IMR-90 (cell line): ENCODE results near the gene NAPEPLD. TPM values are rescaled to one million over a fixed set of nuclear protein-coding genes. Genes with fewer than 3 reads are reported as not detected.

Experiments used
- ATAC-seq: fragments of 200-7000 bp; cut with Tn5 transposase; 2 replicates; pipeline ENCODE4 v1.9.1; 2020; ENCODE audit warnings: low read depth, mild to moderate bottlenecking, moderate library complexity
- BruUV-seq: library from RNA; stranded (reverse); fragments of 400-500 nt; replicated peaks from 2 replicates; lab custom pipeline; 2021; lab: Mats Ljungman, UMichigan
- CTCF ChIA-PET: fragments of 300-600 bp; formaldehyde crosslinking; extraction: SDS; loops from one replicate; lab custom pipeline; 2021; ENCODE audit warnings: antibody characterized with exemption; lab: Yijun Ruan, JAX
- POLR2A ChIA-PET: fragments of 300-600 bp; sonication (Branson Sonifier 250); formaldehyde crosslinking; loops from one replicate; lab custom pipeline; 2022; ENCODE audit warnings: antibody characterized with exemption; ENCODE audit not compliant: unreplicated experiment; lab: Charles Lee
- DNase-seq: peaks from one replicate; pipeline ENCODE4 v3.0.0; 2013
- H2AFZ ChIP-seq: replicated peaks from 2 replicates; pipeline ENCODE3; 2013; ENCODE audit warnings: low read length, mild to moderate bottlenecking; ENCODE audit not compliant: poor library complexity
- H2AK5ac ChIP-seq: 2 replicates; pipeline ENCODE4 v1.6.1; 2013; ENCODE audit warnings: low read depth, low read length, inconsistent platforms
- H2AK9ac ChIP-seq: replicated peaks from 2 replicates; pipeline ENCODE3; 2013; ENCODE audit warnings: mild to moderate bottlenecking, low read depth, low read length, moderate library complexity; ENCODE audit not compliant: poor library complexity
- H2BK120ac ChIP-seq: 2 replicates; pipeline ENCODE4 v1.6.1; 2013; ENCODE audit warnings: low read depth, low read length, inconsistent platforms
- H2BK15ac ChIP-seq: 3 replicates; pipeline ENCODE4 v1.6.1; 2013; ENCODE audit warnings: low read depth, low read length, inconsistent platforms
- H2BK20ac ChIP-seq: 2 replicates; pipeline ENCODE4 v1.6.1; 2013; ENCODE audit warnings: low read depth, mild to moderate bottlenecking, inconsistent platforms, low read length, moderate library complexity
- H2BK5ac ChIP-seq: 2 replicates; pipeline ENCODE4 v1.6.1; 2013; ENCODE audit warnings: mild to moderate bottlenecking, low read depth, low read length, inconsistent platforms; ENCODE audit not compliant: poor library complexity, severe bottlenecking
- H3K14ac ChIP-seq: replicated peaks from 2 replicates; pipeline ENCODE4 v1.6.1; 2013; ENCODE audit warnings: low read depth, low read length, inconsistent platforms
- H3K18ac ChIP-seq: 2 replicates; pipeline ENCODE4 v1.6.1; 2013; ENCODE audit warnings: low read depth, low read length, control low read depth
- H3K23ac ChIP-seq: 2 replicates; pipeline ENCODE4 v1.6.1; 2013; ENCODE audit warnings: low read depth, low read length, inconsistent platforms
- H3K27ac ChIP-seq: 2 replicates; pipeline ENCODE4 v1.5.1; 2013; ENCODE audit warnings: mild to moderate bottlenecking, control low read depth, low read length; ENCODE audit not compliant: insufficient read depth
- H3K27me3 ChIP-seq: 2 replicates; pipeline ENCODE4 v1.6.1; 2013; ENCODE audit warnings: low read length; ENCODE audit not compliant: control insufficient read depth, insufficient read depth
- H3K36me3 ChIP-seq: 2 replicates; pipeline ENCODE4 v1.6.1; 2013; ENCODE audit warnings: low read length, mixed read lengths; ENCODE audit not compliant: control insufficient read depth, insufficient read depth
- H3K4ac ChIP-seq: 2 replicates; pipeline ENCODE4 v1.6.1; 2013; ENCODE audit warnings: low read depth, low read length, inconsistent platforms
- H3K4me1 ChIP-seq: 2 replicates; pipeline ENCODE4 v1.6.1; 2013; ENCODE audit warnings: low read length, mixed read lengths; ENCODE audit not compliant: control insufficient read depth, insufficient read depth
- H3K4me2 ChIP-seq: 2 replicates; pipeline ENCODE4 v1.6.1; 2013; ENCODE audit warnings: low read depth, mild to moderate bottlenecking, control low read depth, low read length, moderate library complexity
- H3K4me3 ChIP-seq: 2 replicates; pipeline ENCODE4 v1.5.1; 2013; ENCODE audit warnings: low read depth, mild to moderate bottlenecking, control low read depth, low read length, moderate library complexity; ENCODE audit not compliant: insufficient read depth
- H3K56ac ChIP-seq: 2 replicates; pipeline ENCODE4 v1.6.1; 2013; ENCODE audit warnings: low read length, inconsistent platforms; ENCODE audit not compliant: insufficient read depth; ENCODE audit errors: extremely low read depth
- H3K79me1 ChIP-seq, 2 experiments: 2 replicates each; pipeline ENCODE4 v1.6.1; 2013; ENCODE audit warnings: low read length in 2 of 2, inconsistent platforms in 1 of 2, low read depth in 1 of 2
- H3K9ac ChIP-seq: 2 replicates; pipeline ENCODE4 v1.6.1; 2013; ENCODE audit warnings: low read depth, low read length, control low read depth
- H3K9me1 ChIP-seq: 2 replicates; pipeline ENCODE4 v1.6.1; 2013; ENCODE audit warnings: low read length, inconsistent platforms; ENCODE audit not compliant: insufficient read depth
- H3K9me3 ChIP-seq: 2 replicates; pipeline ENCODE4 v1.6.1; 2013; ENCODE audit warnings: low read length; ENCODE audit not compliant: control insufficient read depth, insufficient read depth
- H4K20me1 ChIP-seq: 2 replicates; pipeline ENCODE4 v1.6.1; 2013; ENCODE audit warnings: low read length, inconsistent platforms; ENCODE audit not compliant: insufficient read depth
- H4K5ac ChIP-seq: 2 replicates; pipeline ENCODE4 v1.6.1; 2013; ENCODE audit warnings: mild to moderate bottlenecking, low read depth, low read length, control low read depth
- H4K8ac ChIP-seq, 2 experiments: 2 replicates each; pipeline ENCODE4 v1.6.1; 2013; ENCODE audit warnings: low read depth in 2 of 2, low read length in 2 of 2, control low read depth in 1 of 2, inconsistent platforms in 1 of 2
- H4K91ac ChIP-seq: 2 replicates; pipeline ENCODE4 v1.6.1; 2013; ENCODE audit warnings: low read depth, low read length, inconsistent platforms; ENCODE audit not compliant: insufficient read depth
- BHLHE40 ChIP-seq: fragments of 150-350 bp; IDR thresholded peaks from 2 replicates; pipeline ENCODE4 v1.6.1; 2016; ENCODE audit warnings: mild to moderate bottlenecking, low read depth, low read length
- CEBPB ChIP-seq: IDR thresholded peaks from 2 replicates; pipeline ENCODE4 v1.6.1; 2012; ENCODE audit warnings: low read depth, low read length, improper control_type of control experiment
- CHD1 ChIP-seq: IDR thresholded peaks from 2 replicates; pipeline ENCODE4 v1.6.1; 2012; ENCODE audit warnings: low read depth, low read length, improper control_type of control experiment
- CTCF ChIP-seq: conservative IDR thresholded peaks from 2 replicates; pipeline ENCODE4 v1.5.1; 2012; ENCODE audit warnings: mild to moderate bottlenecking, low read depth, low read length, improper control_type of control experiment
- ELK1 ChIP-seq: fragments of 150-350 bp; IDR thresholded peaks from 2 replicates; pipeline ENCODE4 v1.6.1; 2016; ENCODE audit warnings: low read depth, mild to moderate bottlenecking, low read length, moderate library complexity, borderline replicate concordance
- FOS ChIP-seq: fragments of 150-350 bp; IDR thresholded peaks from 2 replicates; pipeline ENCODE4 v1.6.1; 2016; ENCODE audit warnings: low read depth, low read length
- MAFK ChIP-seq: IDR thresholded peaks from 2 replicates; pipeline ENCODE4 v1.6.1; 2012; ENCODE audit warnings: low read depth, low read length, improper control_type of control experiment
- MAZ ChIP-seq: IDR thresholded peaks from 2 replicates; pipeline ENCODE4 v1.6.1; 2012; ENCODE audit warnings: low read depth, mild to moderate bottlenecking, low read length, improper control_type of control experiment, moderate library complexity, borderline replicate concordance
- MXI1 ChIP-seq: IDR thresholded peaks from 2 replicates; pipeline ENCODE4 v1.6.1; 2012; ENCODE audit warnings: low read depth, mild to moderate bottlenecking, low read length, moderate library complexity, borderline replicate concordance
- NFE2L2 ChIP-seq: fragments of 150-350 bp; IDR thresholded peaks from 2 replicates; pipeline ENCODE4 v1.6.1; 2016; ENCODE audit warnings: low read depth, mild to moderate bottlenecking, low read length
- POLR2A ChIP-seq: IDR thresholded peaks from 2 replicates; pipeline ENCODE4 v1.6.1; 2012; ENCODE audit warnings: mild to moderate bottlenecking, low read depth, low read length
- RAD21 ChIP-seq: IDR thresholded peaks from 2 replicates; pipeline ENCODE4 v1.6.1; 2012; ENCODE audit warnings: low read length, improper control_type of control experiment
- RCOR1 ChIP-seq: IDR thresholded peaks from 2 replicates; pipeline ENCODE4 v1.6.1; 2012; ENCODE audit warnings: mild to moderate bottlenecking, low read length, improper control_type of control experiment; ENCODE audit not compliant: insufficient replicate concordance
- RFX5 ChIP-seq: IDR thresholded peaks from 2 replicates; pipeline ENCODE4 v1.8.0; 2012; ENCODE audit warnings: low read depth, mild to moderate bottlenecking, low read length, moderate library complexity
- SMC3 ChIP-seq: fragments of 150-350 bp; IDR thresholded peaks from 2 replicates; pipeline ENCODE4 v1.6.1; 2016; ENCODE audit warnings: low read depth, mild to moderate bottlenecking, antibody characterized with exemption, low read length, moderate library complexity
- USF2 ChIP-seq: fragments of 150-350 bp; IDR thresholded peaks from 2 replicates; pipeline ENCODE4 v1.6.1; 2017; ENCODE audit warnings: mild to moderate bottlenecking, antibody characterized with exemption, low read length, low read depth
- WGBS, 2 experiments: methylation state at CpG; one replicate each; pipeline versions ENCODE4 v1.1.5 to v1.1.7; 2013; ENCODE audit warnings: missing lambda C conversion rate in 2 of 2; ENCODE audit not compliant: insufficient read length in 1 of 2; ENCODE audit errors: extremely low coverage in 2 of 2; 5-methylcytosine and 5-hydroxymethylcytosine counted together
- dilution Hi-C: fragments of 300-500 bp; cut with HindIII; formaldehyde crosslinking; loops from one replicate; pipeline ENCODE4 v1.14.3; 2018; ENCODE audit warnings: low sequenced_read_pairs; ENCODE audit not compliant: unreplicated experiment
- in situ Hi-C: fragments of 300-500 bp; cut with MboI; formaldehyde crosslinking; loops from 3 replicates; pipeline ENCODE4 v1.14.3; 2019; ENCODE audit warnings: low sequenced_read_pairs, inconsistent platforms, mixed read lengths
- intact Hi-C: fragments of 100-400 bp; cut with micrococcal nuclease; formaldehyde crosslinking; loops from 2 replicates; pipeline ENCODE4 v1.10.0; 2022
- polyA plus RNA-seq, 3 experiments: library from polyadenylated mRNA; depleted of rRNA; stranded (reverse); fragments of >200 nt; gene quantifications; 2 replicates each; pipeline ENCODE4 v1.2.3, GENCODE V29; 2012; ENCODE audit warnings: low replicate concordance in 1 of 3
- total RNA-seq: library from RNA; depleted of rRNA; stranded (reverse); fragments of >200 nt; gene quantifications from 2 replicates; pipeline ENCODE4 v1.2.3, GENCODE V29; 2012

The NAPEPLD gene
- total and polyA plus RNA-seq, 2 of the 4 experiments (the other 2 are of a cell fraction), result 2.2 to 3.4 TPM

- no peaks in the 10 kb centered on the region for H3K9me3 ChIP-seq
- TF ChIP-seq CEBPB (no peak), MXI1 (no peak), NFE2L2 (no peak), BHLHE40 (no peak), MAFK (no peak), USF2 (no peak), CHD1 (no peak), RFX5 (no peak), SMC3 (no peak), ELK1 (no peak), MAZ (no peak), CTCF (no peak), FOS (no peak), POLR2A (no peak), RAD21 (no peak), RCOR1 (no peak)
- DNase-seq, result no peak
- H3K36me3 ChIP-seq, result 0 out of 2 replicates have a peak, but pooled peaks cover 1% of the 10 kb centered on the region
- POLR2A ChIA-PET, result no interaction called here
- no peak for ATAC-seq
- no peak overlapping the region for H2BK15ac ChIP-seq
- no peak overlapping the region for H3K56ac ChIP-seq
- CTCF ChIA-PET, result no interaction called here
- no peak overlapping the region for H2AFZ ChIP-seq
- H3K4me1 ChIP-seq, result no peaks in the 10 kb centered on the region
- H2AK5ac ChIP-seq, result no peak overlapping the region
- peaks cover 3% of the 10 kb centered on the region; the same call in 1 of the 2 replicates for H3K9me1 ChIP-seq
- no peak overlapping the region for H3K18ac ChIP-seq
- no peak overlapping the region for H2BK120ac ChIP-seq
- H4K5ac ChIP-seq, result no peak overlapping the region
- H3K4ac ChIP-seq, result no peak overlapping the region
- no peak overlapping the region for H2AK9ac ChIP-seq
- H2BK5ac ChIP-seq, result no peak overlapping the region
- no peak overlapping the region for H3K4me3 ChIP-seq
- peaks cover 9 to 44% of the 10 kb centered on the region in 2 experiments for H3K79me1 ChIP-seq
- H4K20me1 ChIP-seq, result no peaks in the 10 kb centered on the region
- BruUV-seq, result no TSS peak
- no CpG with 5 or more reads among the region's 1 CpG for WGBS, 2 experiments
- H4K8ac ChIP-seq, result no peak overlapping the region
- H3K27ac ChIP-seq, result no peak overlapping the region
- intact Hi-C loops (no loop called here), in situ Hi-C loops (no loop called here), dilution Hi-C loops (no loop called here)
- no peak overlapping the region for H3K23ac ChIP-seq
- no peak overlapping the region for H3K14ac ChIP-seq
- no peak overlapping the region for H3K9ac ChIP-seq
- H2BK20ac ChIP-seq, result no peak overlapping the region
- no peaks in the 10 kb centered on the region for H3K27me3 ChIP-seq
- H4K91ac ChIP-seq, result no peak overlapping the region
- H3K4me2 ChIP-seq, result no peak overlapping the region
These were observed 66.4 kb downstream of the NAPEPLD start for GRCh38 chr7:103082497-103082896.
